HepG2 (cell line): ENCODE results near the gene MED12. TPM values are rescaled to one million over a fixed set of nuclear protein-coding genes. Genes with fewer than 3 reads are reported as not detected.

ENCODE experiments used
- ATAC-seq: fragments of 200-7000 bp; cut with Tn5 transposase; 3 replicates; pipeline ENCODE4 v1.9.1; 2020; ENCODE audit warnings: mild to moderate bottlenecking, moderate library complexity
- BruUV-seq: library from RNA; stranded (reverse); fragments of 400-500 nt; replicated peaks from 2 replicates; lab custom pipeline; 2021; lab: Mats Ljungman, UMichigan
- CTCF ChIA-PET: fragments of 300-600 bp; formaldehyde crosslinking; extraction: SDS; loops from one replicate; lab custom pipeline; 2021; ENCODE audit warnings: low total read pairs, inconsistent platforms, low intra/inter-chr PET ratio; lab: Yijun Ruan, JAX
- POLR2A ChIA-PET: fragments of 350-600 bp; sonication (Branson Sonifier 250); formaldehyde crosslinking; loops from one replicate; lab custom pipeline; 2020; ENCODE audit warnings: antibody characterized with exemption, inconsistent platforms; lab: Yijun Ruan, JAX
- DNase-seq: peaks from one replicate; pipeline ENCODE4 v3.0.0-alpha.2; 2015; ENCODE audit warnings: low spot score
- FAIRE-seq: peaks from 3 replicates; lab custom pipeline; 2011; peaks lifted over from hg19 to GRCh38; lab: Jason Lieb, UNC
- H2AFZ ChIP-seq: one replicate; pipeline ENCODE4 v1.6.1; 2011; ENCODE audit warnings: low read length, inconsistent platforms
- H3K27ac ChIP-seq: fragments of 300-600 bp; 3 replicates; pipeline ENCODE4 v1.8.0; 2011; ENCODE audit warnings: mixed run types, mild to moderate bottlenecking, mixed read lengths, low read length, inconsistent platforms; ENCODE audit not compliant: insufficient read depth; ENCODE audit errors: extremely low read length
- H3K27me3 ChIP-seq, 2 experiments: fragments of 200-600 bp in 1 of 2; 2 replicates in 1 of 2; 3 replicates in 1 of 2; pipeline versions ENCODE4 v1.6.0 to v1.8.0; 2011; ENCODE audit warnings: low read length in 2 of 2, mild to moderate bottlenecking in 2 of 2, moderate library complexity in 2 of 2, inconsistent platforms in 1 of 2; ENCODE audit not compliant: insufficient read depth in 2 of 2, control insufficient read depth in 1 of 2
- H3K36me3 ChIP-seq, 2 experiments: fragments of 200-600 bp in 1 of 2; replicated peaks in 1 of 2; 2 replicates in 1 of 2; 3 replicates in 1 of 2; pipeline versions ENCODE4 v1.5.1 to v1.8.0; 2011; ENCODE audit warnings: low read length in 2 of 2, inconsistent platforms in 1 of 2; ENCODE audit not compliant: insufficient read depth in 2 of 2, control insufficient read depth in 1 of 2
- H3K4me1 ChIP-seq: 2 replicates; pipeline ENCODE4 v1.5.1; 2012; ENCODE audit warnings: low read length, inconsistent platforms; ENCODE audit not compliant: insufficient read depth
- H3K4me2 ChIP-seq: 2 replicates; pipeline ENCODE4 v1.6.0; 2011; ENCODE audit warnings: low read depth, low read length, inconsistent platforms
- H3K4me3 ChIP-seq, 3 experiments: fragments of 200-600 bp in 1 of 3; sonication (generic), shearing (Covaris generic) in 1 of 3; replicated peaks in 1 of 3; 2 replicates each; pipeline ENCODE4 v1.5.1; 2011 to 2016; ENCODE audit warnings: low read length in 3 of 3, inconsistent platforms in 2 of 3, low read depth in 2 of 3, mild to moderate bottlenecking in 2 of 3, control low read depth in 1 of 3, mixed read lengths in 1 of 3; ENCODE audit not compliant: insufficient read depth in 1 of 3
- H3K79me2 ChIP-seq: one replicate; pipeline ENCODE4 v1.6.1; 2011; ENCODE audit warnings: low read length, inconsistent platforms; ENCODE audit not compliant: insufficient read depth
- H3K9ac ChIP-seq: 2 replicates; pipeline ENCODE4 v1.6.0; 2011; ENCODE audit warnings: mild to moderate bottlenecking, low read depth, low read length, inconsistent platforms; ENCODE audit not compliant: insufficient read depth
- H3K9me3 ChIP-seq: 2 replicates; pipeline ENCODE4 v1.5.1; 2012; ENCODE audit warnings: mild to moderate bottlenecking, low read length
- H4K20me1 ChIP-seq: 2 replicates; pipeline ENCODE4 v1.6.0; 2011; ENCODE audit warnings: inconsistent platforms, mild to moderate bottlenecking, low read length, moderate library complexity; ENCODE audit not compliant: insufficient read depth
- BCL3 ChIP-seq: sonication (generic); formaldehyde crosslinking; IDR thresholded peaks from 2 replicates; pipeline ENCODE4 v1.5.1; 2020; ENCODE audit warnings: mild to moderate bottlenecking, missing genetic modification reagents, moderate library complexity
- CHD4 ChIP-seq: fragments of 200-600 bp; sonication (generic); IDR thresholded peaks from 2 replicates; pipeline ENCODE4 v1.7.0; 2017; ENCODE audit warnings: mild to moderate bottlenecking, low read length, borderline replicate concordance
- E2F5 ChIP-seq: sonication (generic); formaldehyde crosslinking; conservative IDR thresholded peaks from 2 replicates; pipeline ENCODE4 v1.4.0; 2020; ENCODE audit warnings: missing genetic modification reagents
- NFE2 ChIP-seq: sonication (generic); formaldehyde crosslinking; IDR thresholded peaks from 2 replicates; pipeline ENCODE4 v1.4.0; 2020; ENCODE audit warnings: missing genetic modification reagents
- THYN1 ChIP-seq: sonication (generic); formaldehyde crosslinking; IDR thresholded peaks from 2 replicates; pipeline ENCODE4 v1.8.1; 2023; ENCODE audit warnings: low read depth, mild to moderate bottlenecking, moderate library complexity, missing genetic modification reagents, borderline replicate concordance
- WIZ ChIP-seq: sonication (generic); formaldehyde crosslinking; IDR thresholded peaks from 2 replicates; pipeline ENCODE4 v1.5.1; 2020; ENCODE audit warnings: mild to moderate bottlenecking, missing genetic modification reagents
- ZBTB39 ChIP-seq: sonication (generic); formaldehyde crosslinking; IDR thresholded peaks from 2 replicates; pipeline ENCODE4 v1.5.0; 2020; ENCODE audit warnings: missing genetic modification reagents
- ZFP90 ChIP-seq: sonication (generic); formaldehyde crosslinking; IDR thresholded peaks from 2 replicates; pipeline ENCODE4 v1.8.0; 2022; ENCODE audit warnings: missing genetic modification reagents, mild to moderate bottlenecking, inconsistent platforms, borderline replicate concordance
- ZNF143 ChIP-seq: sonication (generic); formaldehyde crosslinking; IDR thresholded peaks from 2 replicates; pipeline ENCODE4 v1.4.0; 2020; ENCODE audit warnings: missing genetic modification reagents
- ZNF160 ChIP-seq: sonication (generic); formaldehyde crosslinking; IDR thresholded peaks from 2 replicates; pipeline ENCODE4 v1.8.0; 2022; ENCODE audit warnings: mild to moderate bottlenecking, inconsistent platforms, missing genetic modification reagents
- ZNF276 ChIP-seq: sonication (generic); formaldehyde crosslinking; IDR thresholded peaks from 2 replicates; pipeline ENCODE4 v1.4.0; 2020; ENCODE audit warnings: mild to moderate bottlenecking, low read depth, missing genetic modification reagents
- ZNF335 ChIP-seq: sonication (generic); formaldehyde crosslinking; IDR thresholded peaks from 2 replicates; pipeline ENCODE4 v1.4.0; 2020; ENCODE audit warnings: missing genetic modification reagents
- in situ Hi-C: cut with HindIII; loops from 2 replicates; pipeline ENCODE4 v1.10.0; 2017; ENCODE audit warnings: low pct_unique_long_range_greater_than_20kb; ENCODE audit not compliant: extremely low pct_ligation_motif_present
- intact Hi-C: fragments of 100-400 bp; cut with micrococcal nuclease; formaldehyde crosslinking; loops from one replicate; pipeline ENCODE4 v1.10.0; 2022; ENCODE audit not compliant: unreplicated experiment
- polyA plus RNA-seq, 8 experiments: library from polyadenylated mRNA; depleted of rRNA in 3 of 8; stranded (reverse) in 7 of 8; unstranded in 1 of 8; fragments of >200 nt; fragmentation: Illumina TruSeq in 4 of 8; extraction: Trizol in 4 of 8; gene quantifications; 2 replicates each; pipeline versions ENCODE4 v1.2.1 to v1.2.3, GENCODE V29; 2011 to 2016; ENCODE audit warnings: low read depth in 4 of 8, missing spikeins in 1 of 8, mixed read lengths in 1 of 8; ENCODE audit not compliant: insufficient read depth in 1 of 8
- total RNA-seq, 5 experiments: library from RNA; depleted of rRNA; stranded (reverse); fragments of >200 nt; fragmentation: Illumina TruSeq; extraction: Trizol; gene quantifications; 2 replicates each; pipeline ENCODE4 v1.2.3, GENCODE V29; 2016; ENCODE audit warnings: low read depth in 1 of 5

MED12 gene
- total and polyA plus RNA-seq, 2 of the 13 experiments (the other 11 are each of a cell fraction or from before 2014, with no cell fraction given) = 9.4 to 15.0 TPM

GRCh38 chrX:71191248-71191647 is 72.9 kb downstream of the MED12 start:
- FAIRE-seq = no peak
- no peak overlapping the region for H2AFZ ChIP-seq
- CTCF ChIA-PET = no interaction called here
- no peak for TF ChIP-seq ZNF276 (CRISPR knock-in tag)
- TF ChIP-seq E2F5 (CRISPR knock-in tag) = no peak
- TF ChIP-seq ZNF335 (CRISPR knock-in tag) = no peak
- no peak for TF ChIP-seq BCL3 (CRISPR knock-in tag)
- TF ChIP-seq ZNF143 = no peak
- TF ChIP-seq CHD4 = no peak
- TF ChIP-seq WIZ (CRISPR knock-in tag) = no peak
- TF ChIP-seq ZBTB39 = no peak
- no peak for TF ChIP-seq ZFP90 (CRISPR knock-in tag)
- TF ChIP-seq THYN1 (CRISPR knock-in tag) = no peak
- no peak for TF ChIP-seq ZNF160 (CRISPR knock-in tag)
- TF ChIP-seq NFE2 (CRISPR knock-in tag) = no peak

More at GRCh38 chrX:71191248-71191647, 72.9 kb downstream of the MED12 start:
- Histone ChIP-seq H3K79me2 (no peaks in the 10 kb centered on the region), H3K9me3 (no peaks in the 10 kb centered on the region), H4K20me1 (no peaks in the 10 kb centered on the region), H3K27ac (no peak overlapping the region), H3K27me3 (no peaks in the 10 kb centered on the region), H3K4me3 (no peak overlapping the region), H3K4me1 (peaks cover 15% of the 10 kb centered on the region), H3K4me2 (no peak overlapping the region), H3K36me3 (no peaks in the 10 kb centered on the region), H3K9ac (no peak overlapping the region)
- no TSS peak for BruUV-seq
- POLR2A ChIA-PET = no interaction called here
- in situ Hi-C loops (no loop called here), intact Hi-C loops (no loop called here)
- DNase-seq (no peak), ATAC-seq (no peak)
